GM12878 (cell line): ENCODE measurements around the gene PPEF1. TPM values are rescaled to one million over a fixed set of nuclear protein-coding genes. Genes with fewer than 3 reads are reported as not detected.

Experiments
- ATAC-seq: fragments of 200-7000 bp; cut with Tn5 transposase; 3 replicates; pipeline ENCODE4 v1.9.1; 2020; ENCODE audit warnings: mild to moderate bottlenecking, moderate library complexity
- BruUV-seq: library from RNA; stranded (reverse); fragments of 400-500 nt; replicated peaks from 2 replicates; lab custom pipeline; 2021; lab: Mats Ljungman, UMichigan
- CTCF ChIA-PET: fragments of 300-600 bp; sonication (Branson Sonifier 250); formaldehyde crosslinking; extraction: SDS; loops from one replicate; lab custom pipeline; 2021; ENCODE audit warnings: inconsistent platforms; lab: Yijun Ruan, JAX
- POLR2A ChIA-PET: fragments of 350-600 bp; formaldehyde crosslinking; extraction: SDS; loops from one replicate; lab custom pipeline; 2021; ENCODE audit warnings: inconsistent platforms; lab: Charles Lee
- RAD21 ChIA-PET: fragments of 300-600 bp; sonication (Branson Sonifier 250); formaldehyde crosslinking; loops from one replicate; lab custom pipeline; 2023; ENCODE audit warnings: antibody characterized with exemption; ENCODE audit not compliant: unreplicated experiment; lab: Charles Lee
- SMC1A ChIA-PET: fragments of 300-600 bp; sonication (Branson Sonifier 250); formaldehyde crosslinking; loops from one replicate; lab custom pipeline; 2023; ENCODE audit not compliant: unreplicated experiment, uncharacterized antibody; lab: Charles Lee
- DNase-seq: peaks from one replicate; pipeline ENCODE4 v3.0.0-alpha.2; 2011; ENCODE audit warnings: low read depth, low spot score
- FAIRE-seq: peaks from 3 replicates; lab custom pipeline; 2011; peaks lifted over from hg19 to GRCh38; lab: Jason Lieb, UNC
- H2AFZ ChIP-seq: 2 replicates; pipeline ENCODE4 v1.6.0; 2011; ENCODE audit warnings: low read depth, low read length, control low read depth; ENCODE audit not compliant: control insufficient read depth
- H3K27ac ChIP-seq: 2 replicates; pipeline ENCODE4 v1.5.1; 2011; ENCODE audit warnings: control low read depth; ENCODE audit not compliant: control insufficient read depth, insufficient read depth
- H3K27me3 ChIP-seq, 2 experiments: replicated peaks in 1 of 2; 2 replicates each; pipeline versions ENCODE4 v1.6.0 to v1.6.1; 2011; ENCODE audit warnings: low read length in 1 of 2; ENCODE audit not compliant: control insufficient read depth in 2 of 2, insufficient read depth in 2 of 2
- H3K36me3 ChIP-seq, 2 experiments: 2 replicates each; pipeline ENCODE4 v1.5.1; 2011; ENCODE audit warnings: low read length in 1 of 2; ENCODE audit not compliant: control insufficient read depth in 2 of 2, insufficient read depth in 2 of 2
- H3K4me1 ChIP-seq: 2 replicates; pipeline ENCODE4 v1.6.1; 2011; ENCODE audit warnings: mild to moderate bottlenecking, low read length, moderate library complexity, mixed read lengths; ENCODE audit not compliant: control insufficient read depth, insufficient read depth
- H3K4me2 ChIP-seq: 2 replicates; pipeline ENCODE4 v1.6.0; 2011; ENCODE audit warnings: control low read depth; ENCODE audit not compliant: control insufficient read depth, insufficient read depth
- H3K4me3 ChIP-seq: fragments of 200-600 bp; sonication (generic); 2 replicates; pipeline ENCODE4 v1.5.1; 2016
- H3K79me2 ChIP-seq: 2 replicates; pipeline ENCODE4 v1.6.0; 2011; ENCODE audit warnings: low read length; ENCODE audit not compliant: control insufficient read depth, insufficient read depth
- H3K9ac ChIP-seq: 2 replicates; pipeline ENCODE4 v1.8.0; 2011; ENCODE audit warnings: low read length, control low read depth, mixed read lengths; ENCODE audit not compliant: control insufficient read depth, insufficient read depth
- H3K9me3 ChIP-seq: replicated peaks from 3 replicates; pipeline ENCODE4 v1.5.1; 2011; ENCODE audit warnings: mild to moderate bottlenecking, low read length; ENCODE audit not compliant: control insufficient read depth, insufficient read depth
- H4K20me1 ChIP-seq: 2 replicates; pipeline ENCODE4 v1.6.0; 2011; ENCODE audit not compliant: control insufficient read depth, insufficient read depth
- CTCF ChIP-seq, 3 experiments: IDR thresholded peaks in 2 of 3; conservative IDR thresholded peaks in 1 of 3; 2 replicates each; pipeline ENCODE4 v1.5.1; 2011; ENCODE audit warnings: low read depth in 3 of 3, low read length in 3 of 3, mild to moderate bottlenecking in 3 of 3, control low read depth in 2 of 3, moderate library complexity in 2 of 3, inconsistent platforms in 1 of 3, mixed read lengths in 1 of 3; ENCODE audit not compliant: control insufficient read depth in 2 of 3, insufficient read depth in 1 of 3; ENCODE audit errors: extremely low read depth in 1 of 3
- IRF4 ChIP-seq: IDR thresholded peaks from 2 replicates; pipeline ENCODE4 v1.6.1; 2011; ENCODE audit warnings: low read depth, low read length
- LARP7 ChIP-seq: fragments of 450-650 bp; IDR thresholded peaks from 2 replicates; pipeline ENCODE4 v1.6.1; 2017; ENCODE audit warnings: mild to moderate bottlenecking
- MLLT1 ChIP-seq: fragments of 450-650 bp; IDR thresholded peaks from 2 replicates; pipeline ENCODE4 v1.6.1; 2016; ENCODE audit warnings: mild to moderate bottlenecking
- RUNX3 ChIP-seq: IDR thresholded peaks from 2 replicates; pipeline ENCODE4 v1.6.1; 2012; ENCODE audit warnings: low read length, inconsistent platforms
- ZBTB33 ChIP-seq: fragments of 450-650 bp; IDR thresholded peaks from 2 replicates; pipeline ENCODE4 v1.6.1; 2017; ENCODE audit warnings: mild to moderate bottlenecking
- WGBS: methylation state at CpG from one replicate; pipeline ENCODE4 v1.1.6; 2016; ENCODE audit warnings: low lambda C conversion rate; ENCODE audit not compliant: insufficient replicate concordance, insufficient coverage; ENCODE audit errors: missing lambda C conversion rate; 5-methylcytosine and 5-hydroxymethylcytosine counted together
- in situ Hi-C: fragments of 300-500 bp; cut with MboI; formaldehyde crosslinking; loops from 9 replicates; pipeline ENCODE4 v1.14.3; 2018; ENCODE audit warnings: mixed read lengths
- intact Hi-C: fragments of 100-400 bp; cut with micrococcal nuclease; formaldehyde crosslinking; loops from one replicate; pipeline ENCODE4 v1.14.2; 2022; ENCODE audit not compliant: unreplicated experiment
- polyA plus RNA-seq, 11 experiments: library from polyadenylated mRNA; depleted of rRNA in 4 of 11; unstranded in 6 of 11; stranded (reverse) in 5 of 11; fragments of >200 nt; fragmentation: Nextera tagmentation in 4 of 11; fragmentation: Illumina TruSeq in 1 of 11; extraction: Ambion mirVana in 4 of 11; extraction: Trizol in 1 of 11; gene quantifications; 1 replicate in 1 of 11; 2 replicates in 10 of 11; pipeline versions ENCODE4 v1.2.1 to v1.2.3, GENCODE V29; 2011 to 2016; ENCODE audit warnings: inconsistent platforms in 2 of 11, missing spikeins in 2 of 11, low read depth in 1 of 11
- total RNA-seq, 4 experiments: library from RNA; depleted of rRNA in 3 of 4; stranded (reverse); fragments of >200 nt in 3 of 4; fragmentation: Illumina TruSeq in 1 of 4; extraction: Trizol in 1 of 4; gene quantifications; 2 replicates each; pipeline versions ENCODE4 v1.2.1 to v1.2.3, GENCODE V29; 2013 to 2021

PPEF1 gene
- total and polyA plus RNA-seq, 10 of the 15 experiments (the other 5 are each of a cell fraction or from before 2014, with no cell fraction given), result 0.24 to 2.2 (median 0.50) TPM

- Histone ChIP-seq H3K4me1 (peaks cover 2% of the 10 kb centered on the region; the same call in 1 of the 2 replicates), H3K79me2 (no peaks in the 10 kb centered on the region), H4K20me1 (no peaks in the 10 kb centered on the region), H3K36me3 (no peaks in the 10 kb centered on the region), H2AFZ (no peak overlapping the region), H3K4me2 (peak overlapping the region; percentile 21; the same call in 1 of the 2 replicates), H3K9ac (no peak overlapping the region), H3K4me3 (no peak overlapping the region), H3K27ac (no peak overlapping the region), H3K9me3 (no peaks in the 10 kb centered on the region; the same call in 2 of the 3 replicates), H3K27me3 (no peaks in the 10 kb centered on the region)
- SMC1A ChIA-PET, result interaction anchor here (0.9 to 1.5 kb wide), 2 partner anchors 11 to 14 kb away, joined by 3 to 4 read pairs; no protein-coding TSS in a partner anchor
- POLR2A ChIA-PET, result interaction anchor here (0.6 to 0.8 kb wide), 3 partner anchors 8 to 180 kb away, joined by 3 read pairs; no protein-coding TSS in a partner anchor
- RAD21 ChIA-PET, result interaction anchor here (0.8 to 1.0 kb wide), 3 partner anchors 156 to 210 kb away, joined by 3 to 4 read pairs (median 4); no protein-coding TSS in a partner anchor
- FAIRE-seq, result no peak
- DNase-seq, result no peak
- no TSS peak for BruUV-seq
- intact Hi-C loops, result loop anchor here (10.0 kb wide), 2 partner anchors 251 to 659 kb away; partner anchors contain the start of gene CDKL5
- ATAC-seq, result no peak
- no peak for TF ChIP-seq RUNX3
- TF ChIP-seq MLLT1, result 0 out of 2 replicates have a peak, but pooled peaks have one; percentile 17
- in situ Hi-C loops, result loop anchor here (5.0 to 10.0 kb wide), 2 partner anchors 211 to 669 kb away; partner anchors contain the start of gene PDHA1
- WGBS, result 78% methylated on average over 10 of the region's 10 CpGs
- CTCF ChIA-PET, result interaction anchor here (3.8 kb wide), 1 partner anchor 209 kb away, joined by 11 read pairs; no protein-coding TSS in a partner anchor
These were observed 31.4 kb upstream of the PPEF1 start for GRCh38 chrX:18676050-18676449.

- 0 out of 2 replicates have a peak, but pooled peaks have one; percentile 8 for TF ChIP-seq MLLT1
- peak in 1 of 3 experiments; percentile 22; a peak in 1 of 6 replicates for TF ChIP-seq CTCF (IDR thresholded peaks at IDR 0.05 in 2 of 3, conservative IDR thresholded peaks at IDR 0.05 in 1 of 3; ENCODE audit: control insufficient read depth in 2 of 3, extremely low read depth in 1 of 3, insufficient read depth in 1 of 3, low read depth in 3 of 3, low read length in 3 of 3)
- TF ChIP-seq LARP7, result no peak
- no peak for TF ChIP-seq ZBTB33
- TF ChIP-seq IRF4, result no peak
- CTCF ChIA-PET, result interaction anchor here (1.2 to 3.8 kb wide), 2 partner anchors 209 to 211 kb away, joined by 5 to 11 read pairs; no protein-coding TSS in a partner anchor
These were observed 31.0 kb upstream of the PPEF1 start for GRCh38 chrX:18676470-18676869.

More at GRCh38 chrX:18676470-18676869, 31.0 kb upstream of the PPEF1 start:
- Histone ChIP-seq H3K4me1 (peaks cover 2% of the 10 kb centered on the region; the same call in 1 of the 2 replicates), H3K36me3 (no peaks in the 10 kb centered on the region), H3K4me3 (no peak overlapping the region), H3K9ac (no peak overlapping the region), H4K20me1 (no peaks in the 10 kb centered on the region), H3K27me3 (no peaks in the 10 kb centered on the region), H2AFZ (no peak overlapping the region), H3K79me2 (no peaks in the 10 kb centered on the region), H3K27ac (no peak overlapping the region), H3K9me3 (no peaks in the 10 kb centered on the region; the same call in 2 of the 3 replicates), H3K4me2 (no peak overlapping the region)
- ChIA-PET RAD21 (interaction anchor here (0.8 to 1.0 kb wide), 3 partner anchors 156 to 210 kb away, joined by 3 to 4 read pairs (median 4); no protein-coding TSS in a partner anchor), POLR2A (interaction anchor here (0.6 to 0.8 kb wide), 3 partner anchors 8 to 180 kb away, joined by 3 read pairs; no protein-coding TSS in a partner anchor), SMC1A (interaction anchor here (0.9 to 1.5 kb wide), 2 partner anchors 10 to 13 kb away, joined by 3 to 4 read pairs; no protein-coding TSS in a partner anchor)
- intact Hi-C loops (loop anchor here (10.0 kb wide), 2 partner anchors 252 to 658 kb away; partner anchors contain the start of gene CDKL5), in situ Hi-C loops (loop anchor here (5.0 to 10.0 kb wide), 2 partner anchors 211 to 668 kb away; partner anchors contain the start of gene PDHA1)
- no TSS peak for BruUV-seq
- FAIRE-seq (no peak), DNase-seq (no peak), ATAC-seq (no peak)
- 52% methylated on average over 11 of the region's 11 CpGs for WGBS
